CD4-positive, alpha-beta T cell treated with Interleukin-4 for 1 hour (primary cell): Measurements from ENCODE around the gene NUTM2A.
"Not testable (repeated sequence)": the region's sequence is repeated elsewhere in the genome, so short reads cannot be mapped to it uniquely, and the experiment has no call there.

Experiments used
- DNase-seq, 2 donors: peaks; one replicate each; pipeline ENCODE4 v3.0.0-alpha.2; 2020 to 2022

NUTM2A gene

GRCh38 chr10:87280749-87281392 lies 55.6 kb downstream of the NUTM2A start:
- not testable (repeated sequence) for DNase-seq
